22Rv1 (cell line): ENCODE results near the gene KIF20A.

Experiments used
- H3K27ac ChIP-seq: fragments of 450-650 bp; 2 replicates; pipeline ENCODE4 v1.5.1; 2017
- CTCF ChIP-seq: fragments of 450-650 bp; IDR thresholded peaks from 2 replicates; pipeline ENCODE4 v1.5.1; 2017; ENCODE audit warnings: mild to moderate bottlenecking
- ZFX ChIP-seq: fragments of 450-650 bp; IDR thresholded peaks from 2 replicates; pipeline ENCODE4 v1.6.1; 2017; ENCODE audit warnings: antibody characterized with exemption, borderline replicate concordance

KIF20A gene

GRCh38 chr5:138163721-138164120 lies 15.2 kb upstream of the KIF20A start:
- TF ChIP-seq ZFX (no peak), CTCF (no peak)
- no peak overlapping the region for H3K27ac ChIP-seq

- TF ChIP-seq ZFX, result no peak
- TF ChIP-seq CTCF, result no peak
- no peak overlapping the region for H3K27ac ChIP-seq
These were observed 9.8 kb upstream of the KIF20A start for GRCh38 chr5:138169124-138169523.

- no peak overlapping the region for H3K27ac ChIP-seq
- no peak for TF ChIP-seq ZFX
- no peak for TF ChIP-seq CTCF
These were observed 8.6 kb upstream of the KIF20A start for GRCh38 chr5:138170299-138170698.

- TF ChIP-seq CTCF, result no peak
These were observed 884 bp upstream of the KIF20A start for GRCh38 chr5:138177941-138178515.

GRCh38 chr5:138179277-138179857 lies 455 bp downstream of the KIF20A start:
- no peak for TF ChIP-seq CTCF
- TF ChIP-seq ZFX, result no peak
- peak overlapping the region; percentile 89 for H3K27ac ChIP-seq

More at GRCh38 chr5:138177941-138178515, 884 bp upstream of the KIF20A start:
- H3K27ac ChIP-seq, result peak overlapping the region; percentile 89

GRCh38 chr5:138180183-138180782 lies 1.4 kb downstream of the KIF20A start:
- TF ChIP-seq ZFX (no peak), CTCF (peak; percentile 80)
- peak overlapping the region; percentile 89 for H3K27ac ChIP-seq

- H3K27ac ChIP-seq, result peak overlapping the region; percentile 89; the same call in 1 of the 2 replicates
- no peak for TF ChIP-seq CTCF
- TF ChIP-seq ZFX, result no peak
These were observed 1.9 kb downstream of the KIF20A start for GRCh38 chr5:138180841-138181240.
